Astrocyte of the hippocampus (primary cell): Measurements from ENCODE around the gene ZHX3.
"Not testable (repeated sequence)": the region's sequence is repeated elsewhere in the genome, so short reads cannot be mapped to it uniquely, and the experiment has no call there.

Experiments
- DNase-seq: peaks from one replicate; pipeline ENCODE4 v3.0.0; 2011; ENCODE audit warnings: low read depth, low spot score

The ZHX3 gene

DNA sequence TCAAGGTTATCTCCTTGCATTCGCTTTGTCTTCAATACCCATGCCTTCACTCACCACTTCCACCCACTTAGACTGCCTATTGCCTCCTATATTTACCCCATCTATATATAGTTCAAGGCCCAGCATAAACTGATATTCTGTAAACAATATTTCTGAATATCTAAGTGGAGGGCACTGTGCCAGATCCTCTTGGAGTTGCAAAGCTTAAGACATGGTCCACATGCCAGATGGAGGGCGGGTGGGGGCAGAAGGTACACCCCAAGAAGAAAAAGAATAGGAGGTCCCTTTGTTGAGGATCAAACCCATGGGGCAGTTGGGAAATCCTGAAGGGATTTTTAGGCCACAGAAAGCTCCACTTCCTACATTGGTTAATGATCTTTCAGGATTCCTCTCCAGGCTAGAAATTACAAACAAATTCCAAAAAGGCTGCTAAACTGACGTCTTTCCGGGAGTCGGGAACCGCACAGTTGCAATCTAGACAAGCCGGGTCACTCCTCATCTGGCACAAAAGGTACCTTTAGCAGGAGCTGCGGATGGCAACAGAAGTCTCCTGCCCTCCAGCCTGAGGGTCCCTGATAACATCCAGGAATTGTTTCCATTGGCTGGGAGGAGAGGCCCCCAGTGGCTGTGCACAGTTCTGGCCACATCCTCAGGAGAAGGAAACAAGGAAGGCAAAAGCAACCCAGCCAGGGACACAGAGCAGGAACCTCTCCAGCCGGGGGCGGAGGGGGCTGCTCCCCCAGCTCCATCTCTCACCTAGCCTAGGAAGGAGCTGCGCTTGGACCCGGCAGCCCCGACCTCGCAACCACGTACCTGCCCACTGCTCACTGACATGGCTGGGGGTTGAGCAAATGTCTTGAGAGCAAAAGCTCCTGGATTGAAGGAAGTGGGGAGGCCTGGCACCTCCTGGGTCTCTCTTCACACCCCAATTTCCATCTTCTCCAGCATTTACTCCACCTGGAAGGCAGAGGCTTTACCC, 17.2 kb upstream of the ZHX3 start:
- DNase-seq = no peak

DNA sequence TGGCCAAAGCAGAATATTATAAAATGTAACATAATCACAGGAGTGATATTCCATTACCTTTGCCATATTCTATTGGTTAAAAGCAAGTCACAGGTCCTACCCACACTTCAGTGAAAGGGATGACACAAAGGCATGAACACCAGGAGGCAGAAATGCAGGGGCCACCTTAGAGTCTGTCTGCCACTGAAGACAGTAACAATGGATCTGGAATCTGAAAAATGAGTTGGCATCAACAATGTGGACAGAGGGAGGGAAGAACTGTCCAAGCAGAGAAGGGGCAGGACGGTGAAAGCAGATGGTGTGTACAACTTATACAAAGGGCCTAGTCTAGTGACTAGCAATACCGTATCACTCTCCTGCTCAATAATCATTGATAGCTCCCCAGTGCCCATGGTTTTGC, 16.5 kb upstream of the ZHX3 start:
- no peak for DNase-seq

DNA sequence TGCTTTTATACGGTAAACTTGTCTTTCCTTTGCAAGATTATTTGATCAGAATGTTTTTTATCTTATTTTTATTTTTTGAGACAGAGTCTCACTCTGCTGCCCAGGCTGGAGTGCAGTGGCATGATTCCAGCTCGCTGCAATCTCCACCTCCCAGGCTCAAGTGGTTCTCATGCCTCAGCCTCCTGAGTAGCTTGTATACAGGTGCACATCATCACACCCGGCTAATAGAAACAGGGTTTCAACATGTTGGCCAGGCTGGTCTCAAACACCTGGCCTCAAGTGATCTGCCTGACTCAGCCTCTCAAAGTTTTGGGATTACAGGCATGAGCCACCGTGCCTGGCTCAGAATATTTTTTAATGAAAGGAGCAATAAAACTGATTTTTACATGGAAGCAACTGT, 14.2 kb upstream of the ZHX3 start:
- DNase-seq = no peak

DNA sequence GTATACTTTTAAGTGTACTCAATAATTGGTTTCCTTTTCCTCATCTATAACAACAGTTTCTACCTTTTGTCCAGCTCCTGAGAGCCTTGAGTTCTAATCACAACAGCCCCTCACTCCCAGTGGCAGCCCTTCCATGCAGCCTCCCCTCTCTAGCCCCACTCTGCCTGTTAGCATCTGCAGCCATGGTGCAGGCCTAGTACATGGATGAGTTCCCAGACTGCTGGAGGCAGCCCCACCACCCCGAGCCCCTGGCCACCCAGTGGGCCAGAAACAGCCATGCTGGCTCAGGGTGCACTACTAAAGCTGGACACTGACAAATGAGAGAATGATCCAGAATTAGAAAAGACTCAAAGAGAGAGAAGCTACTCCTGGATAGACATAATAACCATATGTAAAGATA, 13.4 kb upstream of the ZHX3 start:
- DNase-seq = no peak

DNA sequence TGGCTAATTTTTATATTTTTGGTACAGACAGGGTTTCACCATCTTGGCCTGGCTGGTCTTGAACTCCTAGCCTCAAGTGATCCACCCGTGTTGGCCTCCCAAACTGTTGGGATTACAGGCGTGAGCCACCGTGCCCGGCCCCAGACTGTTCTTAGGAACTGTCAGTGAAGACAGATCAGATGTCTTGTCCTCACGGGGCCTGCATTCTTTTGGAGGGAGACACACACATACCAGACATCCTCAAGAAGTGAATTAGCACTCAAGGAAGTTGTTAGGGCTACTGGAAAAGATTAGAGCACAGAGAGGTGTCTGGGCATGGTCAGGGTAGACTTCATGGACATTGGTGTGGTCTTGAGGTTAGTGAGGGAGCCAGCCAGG, 12.8 kb upstream of the ZHX3 start:
- DNase-seq = no peak

DNA sequence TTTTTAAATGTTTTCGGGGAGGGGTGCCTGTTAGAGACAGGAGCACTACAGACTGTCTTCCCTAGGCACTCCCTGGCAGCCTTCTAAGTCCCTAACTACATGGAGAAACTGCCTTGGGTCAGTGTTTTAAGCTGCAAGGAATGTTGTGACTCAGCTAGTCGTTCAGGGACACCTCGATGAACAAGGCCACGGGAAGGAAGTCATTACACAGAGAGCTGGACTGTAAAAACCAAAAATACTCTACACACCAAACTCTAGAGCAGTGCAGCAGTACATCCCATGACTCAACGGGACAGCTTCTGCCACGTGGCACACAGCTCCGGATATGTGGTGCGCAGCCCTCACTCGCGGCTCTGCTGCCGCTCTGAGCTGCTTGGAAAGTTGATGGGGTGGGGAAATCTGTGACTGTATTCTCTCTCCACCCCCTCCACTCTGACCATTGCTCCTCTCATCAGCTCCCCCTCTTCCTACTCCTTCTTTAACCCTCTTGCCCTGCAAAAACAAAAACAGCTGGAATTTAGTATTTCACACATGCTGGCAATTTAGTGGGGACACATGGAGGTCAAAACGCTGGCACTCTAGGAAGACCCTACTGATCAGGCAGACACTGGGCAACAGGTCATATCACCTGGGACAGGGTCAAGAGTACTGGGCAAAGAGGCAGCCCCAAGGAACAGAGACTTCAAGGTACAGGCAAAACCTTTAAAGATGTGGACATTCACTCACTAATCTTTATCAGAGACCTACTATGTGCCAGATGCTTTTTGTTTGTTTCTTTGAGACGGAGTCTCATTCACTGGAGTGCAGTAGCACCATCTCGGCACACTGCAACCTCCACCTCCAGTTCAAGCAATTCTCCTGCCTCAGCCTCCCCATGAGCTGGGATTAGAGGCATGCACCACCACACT, 12.2 kb upstream of the ZHX3 start:
- DNase-seq = peak; percentile 95

DNA sequence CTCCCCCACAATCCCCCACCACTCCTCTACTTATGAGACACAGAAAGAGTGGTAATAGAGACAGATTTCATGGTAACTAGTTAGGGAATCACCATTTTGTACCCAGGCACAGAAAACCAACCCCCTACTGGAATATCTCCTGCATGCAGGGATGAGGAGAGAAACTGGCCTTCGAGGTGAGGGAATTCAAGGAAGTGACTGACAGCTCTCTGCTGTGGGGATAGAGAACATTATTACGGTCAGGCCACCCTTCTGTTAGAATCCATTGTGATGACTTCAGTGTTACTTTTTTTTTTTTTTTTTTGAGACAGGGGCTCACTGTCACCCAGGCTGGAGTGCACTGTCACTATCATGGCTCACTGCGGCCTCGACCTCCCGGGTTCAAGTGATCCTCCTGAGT, 9.6 kb upstream of the ZHX3 start:
- DNase-seq = no peak

DNA sequence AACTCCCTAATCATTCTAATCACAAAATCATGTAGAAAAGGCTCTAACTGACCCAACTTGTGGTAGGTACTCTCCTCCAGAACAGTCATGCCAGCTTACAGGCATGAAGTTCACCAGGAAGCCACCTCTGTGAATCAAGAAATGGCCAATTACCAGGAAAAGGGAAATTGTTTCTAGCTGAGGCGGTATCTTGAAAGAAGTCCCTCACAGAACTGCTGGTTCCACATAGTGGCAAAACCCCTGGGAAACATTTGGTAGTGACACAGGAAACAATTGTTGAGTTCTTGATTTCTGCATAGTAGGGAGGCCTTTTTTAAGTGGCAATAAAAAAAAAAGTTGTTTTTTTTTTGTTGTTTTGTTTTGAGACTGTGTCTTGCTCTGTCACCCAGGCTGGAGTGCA, 3.4 kb upstream of the ZHX3 start:
- no peak for DNase-seq

DNA sequence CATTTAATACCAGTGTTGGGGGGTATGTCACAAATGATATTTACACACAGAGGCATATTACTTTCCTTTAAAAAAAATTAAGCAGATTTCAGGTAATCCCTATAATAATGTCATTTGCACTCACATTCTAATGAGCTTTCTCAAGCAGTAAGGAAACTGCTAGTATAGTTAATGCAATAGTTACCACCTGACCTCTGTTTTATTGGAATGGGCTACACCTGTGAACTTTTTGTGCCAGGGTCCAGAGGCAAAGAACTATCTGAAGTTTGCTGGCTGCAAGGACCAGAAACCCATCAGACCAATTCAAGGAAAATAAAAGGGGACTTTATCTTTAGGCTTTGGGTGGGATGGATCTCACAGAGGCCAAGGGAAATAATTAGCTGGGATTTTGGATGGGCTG, 2.9 kb upstream of the ZHX3 start:
- no peak for DNase-seq

DNA sequence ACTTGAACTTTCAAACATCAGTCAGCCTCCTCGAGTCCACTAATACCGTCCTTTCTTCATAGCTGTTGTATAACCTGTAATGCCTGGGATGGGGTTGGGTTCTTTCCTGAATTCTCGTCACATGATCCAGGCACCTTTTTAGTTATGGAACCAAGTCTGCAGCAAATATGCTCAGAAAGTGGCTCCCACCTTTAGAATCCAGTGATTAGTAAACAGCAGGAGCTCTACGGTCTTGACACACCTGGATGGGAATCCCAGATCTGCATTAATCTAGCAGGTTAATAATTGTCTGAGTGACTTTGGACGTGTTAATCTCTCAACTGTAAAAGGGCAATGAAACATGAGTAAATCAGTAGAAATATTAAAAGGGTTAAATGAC, 729 bp upstream of the ZHX3 start:
- no peak for DNase-seq

DNA sequence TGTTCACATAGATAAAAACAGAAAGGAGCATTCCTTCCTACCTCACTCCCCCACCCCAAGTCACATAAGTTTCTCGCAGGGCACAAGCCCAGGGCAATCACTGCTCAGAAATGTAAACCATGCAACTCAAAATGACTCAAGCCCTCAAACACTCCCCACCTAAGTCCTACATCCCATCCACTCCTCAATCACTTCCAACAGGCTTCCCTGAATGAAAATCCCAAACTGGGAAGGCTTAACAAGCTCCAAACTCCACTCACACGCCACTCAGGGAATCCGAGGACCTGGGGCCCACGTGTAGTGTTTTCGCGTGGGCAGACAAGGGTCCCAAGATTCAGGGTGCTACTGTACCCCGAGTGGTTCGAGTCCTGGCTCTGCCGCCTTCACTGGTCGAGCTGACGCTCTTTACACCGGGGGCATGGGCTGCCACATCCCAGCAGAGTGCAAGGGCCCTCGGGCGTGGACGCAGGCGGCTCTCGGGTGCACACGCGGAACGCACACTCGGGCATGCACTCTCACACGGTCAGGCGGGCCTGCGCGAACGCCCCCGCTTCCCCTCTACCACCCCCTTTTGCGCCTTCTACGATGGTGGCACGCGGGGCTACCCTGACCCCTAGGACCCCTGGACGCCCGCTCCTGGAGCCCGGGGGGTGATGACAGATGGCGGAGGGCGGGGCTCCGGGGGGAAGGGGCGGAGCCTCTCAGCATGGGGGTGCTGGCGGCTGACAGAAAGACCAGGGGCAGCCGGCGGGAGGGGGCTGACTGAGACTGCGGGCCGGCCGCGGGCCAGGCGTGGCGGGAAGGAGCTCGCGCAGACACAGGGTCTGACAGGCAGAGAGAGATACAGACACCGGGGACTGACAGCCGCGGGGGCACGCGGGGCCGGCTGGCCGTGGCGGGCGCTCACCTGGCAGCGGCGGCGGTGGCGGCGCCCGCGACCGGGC, 657 bp downstream of the ZHX3 start:
- peak; percentile 91 for DNase-seq

DNA sequence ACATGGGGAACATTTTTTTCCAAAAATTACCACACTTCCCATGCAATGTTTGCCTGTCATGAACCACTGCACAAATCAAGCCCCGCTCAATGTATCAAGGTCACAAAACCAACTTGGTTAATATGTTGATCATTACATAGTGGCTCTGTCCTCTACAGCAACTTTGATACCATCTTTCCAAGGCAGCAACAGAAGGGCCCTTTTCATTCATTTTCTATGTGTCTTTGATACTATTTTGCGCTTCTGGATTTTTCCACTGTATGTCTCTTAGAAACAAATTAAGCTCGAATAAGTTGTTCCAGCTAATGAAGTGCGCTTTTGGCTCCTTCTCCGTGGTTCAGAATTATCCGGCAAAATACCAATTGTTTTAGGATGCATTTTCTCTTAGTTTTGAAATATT, 1.5 kb downstream of the ZHX3 start:
- DNase-seq = no peak

DNA sequence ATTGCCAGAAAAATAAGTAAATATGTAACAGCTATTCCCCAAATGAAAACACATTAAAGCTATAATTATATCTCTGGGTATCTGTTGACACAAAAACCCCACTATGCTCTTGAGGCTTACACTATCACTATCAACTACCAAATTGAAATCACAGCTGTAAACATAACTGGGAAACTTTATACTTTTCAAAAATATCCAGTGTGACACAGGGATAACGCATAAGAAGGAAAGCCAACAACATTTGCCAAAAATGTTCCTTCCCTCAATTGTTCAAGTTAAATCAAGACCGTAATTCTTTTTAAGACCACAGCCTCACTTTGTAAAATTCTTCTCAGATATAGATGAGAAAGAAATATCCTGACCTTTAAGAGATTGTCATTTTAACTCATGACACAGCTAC, 3.1 kb downstream of the ZHX3 start:
- no peak for DNase-seq

DNA sequence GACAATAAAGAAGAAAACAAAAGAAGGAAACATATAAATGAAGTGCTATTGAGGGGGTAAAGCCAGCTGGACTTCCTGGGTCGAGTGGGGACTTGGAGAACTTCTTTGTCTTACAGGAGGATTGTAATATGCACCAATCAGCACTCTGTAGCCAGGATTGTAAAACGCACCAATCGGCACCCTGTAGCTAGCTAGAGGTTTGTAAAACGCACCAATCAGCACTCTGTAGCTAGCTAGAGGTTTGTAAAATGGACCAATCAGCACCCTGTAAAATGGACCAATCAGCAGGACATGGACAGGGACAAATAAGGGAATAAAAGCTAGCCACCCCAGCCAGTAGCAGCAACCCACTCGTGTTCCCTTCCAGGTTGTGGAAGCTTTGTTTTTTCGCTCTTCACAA, 5.5 kb downstream of the ZHX3 start:
- not testable (repeated sequence) for DNase-seq

DNA sequence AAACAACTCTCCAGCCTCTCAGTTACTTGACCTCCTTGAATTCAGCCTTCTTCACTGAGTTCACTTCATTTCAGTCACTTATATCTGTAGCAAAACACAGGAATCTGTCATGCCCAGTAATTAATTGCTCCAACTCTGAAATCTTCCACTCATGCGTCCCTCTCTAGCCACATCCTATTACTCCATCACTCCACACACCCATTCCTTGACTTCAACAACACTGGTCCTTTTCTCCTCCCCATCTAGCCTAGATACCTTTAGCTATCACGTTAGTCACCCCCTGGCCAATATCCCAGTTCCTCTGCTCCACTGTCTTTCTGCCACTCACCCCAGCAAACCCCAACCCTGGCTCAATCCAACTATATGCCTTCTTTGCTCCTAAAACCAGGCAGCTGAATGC, 7.7 kb downstream of the ZHX3 start:
- peak; percentile 59 for DNase-seq

DNA sequence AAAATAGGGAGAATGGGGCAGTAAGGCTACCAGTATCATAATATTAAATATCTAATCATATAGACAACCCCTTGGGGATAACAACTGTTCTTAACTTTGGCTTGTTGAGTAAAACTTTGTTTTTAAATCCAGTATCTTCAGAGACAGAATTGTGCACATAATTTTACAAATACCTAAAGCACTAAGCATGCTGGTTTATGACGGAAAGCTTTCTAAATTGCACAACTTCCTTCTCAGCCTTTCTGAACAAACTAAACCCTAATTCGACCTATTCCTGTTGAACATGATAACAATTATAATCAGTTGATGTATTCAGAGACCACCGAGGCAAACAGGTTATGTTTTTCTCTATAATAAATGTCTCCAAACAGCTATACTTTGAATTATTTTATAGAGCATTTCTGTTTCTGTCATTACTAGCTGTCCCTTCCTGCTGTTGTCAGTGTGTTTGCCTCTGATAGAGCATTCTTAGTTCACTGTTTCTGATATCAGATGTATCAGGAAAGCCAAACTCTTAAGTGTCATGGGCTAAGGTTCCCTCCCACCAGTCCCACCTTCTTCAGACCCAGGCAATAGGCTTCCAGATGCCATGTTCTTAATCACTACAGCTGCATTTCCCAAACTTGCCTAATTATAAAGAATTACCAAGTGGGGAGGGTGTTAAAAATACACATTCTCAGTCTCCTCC, 8.7 kb downstream of the ZHX3 start:
- DNase-seq = no peak

DNA sequence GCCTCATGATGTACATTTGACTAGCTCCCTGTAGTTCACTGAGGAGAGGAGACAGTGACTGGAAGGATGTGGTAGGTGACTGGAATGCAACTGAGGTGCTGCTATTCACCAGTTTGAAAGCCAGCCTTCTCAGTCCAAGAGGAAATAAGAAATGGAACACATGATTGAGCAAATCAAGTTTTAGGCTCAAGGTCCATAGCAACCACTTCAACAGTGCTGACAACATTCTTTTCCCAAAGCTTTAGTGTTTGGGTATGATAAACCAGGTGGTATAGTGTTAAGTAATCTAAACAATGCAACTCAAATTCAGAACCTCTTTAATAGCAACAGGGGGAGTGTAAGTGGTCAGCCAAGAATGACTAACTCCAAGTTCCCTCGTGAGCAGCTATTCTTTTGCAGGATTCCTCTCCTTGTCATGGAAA, 9.2 kb downstream of the ZHX3 start:
- DNase-seq = peak; percentile 81

DNA sequence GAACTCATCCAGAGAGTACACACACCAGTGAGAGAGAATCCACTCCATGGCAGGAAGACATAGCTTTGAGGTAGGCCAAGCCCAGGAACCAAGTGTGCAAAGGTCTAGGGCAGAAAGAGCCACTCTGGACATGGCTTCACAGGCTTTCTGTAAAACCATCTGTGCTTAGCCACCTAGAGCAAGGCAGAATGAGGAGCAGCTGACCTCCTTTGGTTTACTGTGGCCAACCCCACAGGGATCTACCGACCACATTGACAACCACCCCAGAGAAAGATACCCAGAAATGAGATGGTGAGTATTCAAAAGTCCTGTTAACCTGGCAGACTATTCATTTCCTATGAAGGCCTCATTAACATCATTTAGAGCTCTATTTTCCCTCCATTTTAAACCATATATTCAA, 10.5 kb downstream of the ZHX3 start:
- DNase-seq = no peak

DNA sequence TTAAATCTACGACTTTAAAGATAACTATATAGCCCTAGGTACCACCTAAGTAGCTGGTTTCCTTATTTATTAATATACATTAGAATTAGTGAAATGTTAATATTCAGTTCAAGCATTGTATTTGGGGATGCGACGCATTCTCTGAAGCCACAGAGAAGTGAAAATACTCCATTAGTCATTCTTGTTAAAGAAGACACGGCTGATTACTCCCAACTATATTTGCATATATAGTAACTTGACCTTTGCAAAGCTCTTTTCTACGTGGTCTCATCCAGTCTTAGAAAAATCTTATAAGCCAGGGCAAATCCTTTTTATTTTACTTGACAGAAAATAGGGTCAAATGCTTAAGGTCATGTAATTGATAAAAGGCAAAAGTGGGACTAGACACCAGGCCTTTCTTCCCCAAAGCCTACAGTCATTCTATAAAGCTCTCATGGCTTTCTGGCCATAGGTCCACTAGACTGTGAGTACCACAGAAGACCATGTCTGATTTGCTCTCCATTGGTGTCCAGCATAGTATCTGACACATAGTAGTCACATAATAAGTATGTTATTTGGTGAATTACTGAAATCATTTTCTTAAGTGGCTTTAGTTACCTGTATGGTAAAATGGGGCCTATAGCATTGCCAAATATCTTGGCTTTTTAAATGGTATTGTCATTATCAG, 11.3 kb downstream of the ZHX3 start:
- DNase-seq = no peak

DNA sequence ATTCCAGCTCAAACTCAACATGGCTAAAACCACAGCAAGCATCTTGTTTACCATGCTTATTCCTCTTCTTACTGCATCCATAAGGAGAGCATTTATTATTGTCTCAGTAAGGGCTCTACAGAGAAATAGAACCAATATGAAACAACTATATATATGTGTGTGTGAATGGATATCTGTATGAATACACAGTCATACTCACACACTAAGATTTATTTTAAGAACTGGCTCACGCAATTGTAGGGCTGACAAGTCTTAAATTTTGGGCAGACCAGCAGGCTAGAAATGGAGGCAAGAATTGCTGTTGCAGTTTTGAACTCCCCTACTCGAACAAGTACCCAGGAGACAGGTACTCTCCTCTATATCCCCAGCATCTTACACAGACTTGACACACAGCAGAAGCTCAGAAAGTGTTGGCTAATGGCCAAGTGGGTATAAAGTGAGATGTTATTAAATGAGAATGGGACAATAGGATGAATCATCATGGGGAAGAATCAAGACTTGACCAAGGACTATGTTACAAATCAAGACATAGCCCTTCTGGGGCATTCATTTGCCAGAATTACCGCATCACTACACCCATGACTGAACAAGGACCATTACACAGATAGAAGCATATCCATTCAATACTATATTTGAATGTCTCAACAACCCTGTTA, 13.0 kb downstream of the ZHX3 start:
- no peak for DNase-seq
